HUES6 (cell line): ENCODE results near the gene CCDC47.
"Not testable (repeated sequence)": the region's sequence is repeated elsewhere in the genome, so short reads cannot be mapped to it uniquely, and the experiment has no call there.

Source experiments
- H3K27ac ChIP-seq: 2 replicates; pipeline ENCODE4 v1.7.0; 2013; ENCODE audit warnings: low read depth, mild to moderate bottlenecking, low read length, inconsistent platforms
- H3K27me3 ChIP-seq: 2 replicates; pipeline ENCODE4 v1.6.1; 2013; ENCODE audit warnings: low read length; ENCODE audit not compliant: control insufficient read depth, insufficient read depth
- H3K36me3 ChIP-seq: 2 replicates; pipeline ENCODE4 v1.6.1; 2013; ENCODE audit warnings: low read length; ENCODE audit not compliant: control insufficient read depth, insufficient read depth
- H3K4me1 ChIP-seq: 2 replicates; pipeline ENCODE4 v1.6.1; 2013; ENCODE audit warnings: low read length; ENCODE audit not compliant: control insufficient read depth, insufficient read depth
- H3K4me3 ChIP-seq: 2 replicates; pipeline ENCODE4 v1.5.1; 2013; ENCODE audit warnings: low read depth, low read length
- H3K9ac ChIP-seq: one replicate; pipeline ENCODE4 v1.6.1; 2013; ENCODE audit warnings: mild to moderate bottlenecking, low read length
- H3K9me3 ChIP-seq: 2 replicates; pipeline ENCODE4 v1.6.1; 2013; ENCODE audit warnings: low read depth, low read length; ENCODE audit not compliant: control insufficient read depth, insufficient read depth

Gene CCDC47

DNA sequence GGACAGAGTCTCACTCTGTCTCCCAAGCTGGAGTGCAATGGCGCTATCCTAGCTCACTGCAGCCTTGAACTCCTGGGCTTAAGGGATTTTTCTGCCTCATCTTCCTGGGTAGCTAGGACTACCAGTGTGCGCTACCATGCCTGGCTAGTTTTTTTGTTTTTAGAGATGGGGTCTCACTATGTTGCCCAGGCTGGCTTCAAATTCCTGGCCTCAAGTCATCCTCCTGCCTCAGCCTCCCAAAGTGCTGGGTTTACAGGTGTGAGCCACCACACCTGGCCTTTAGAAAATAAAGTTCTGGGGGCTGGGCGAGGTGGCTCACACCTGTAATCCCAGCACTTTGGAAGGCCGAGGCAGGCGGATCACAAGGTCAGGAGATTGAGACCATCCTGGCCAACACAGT lies 53.2 kb downstream of the CCDC47 start:
- not testable (repeated sequence) for H3K36me3 ChIP-seq, H3K4me3 ChIP-seq, H3K4me1 ChIP-seq, H3K9ac ChIP-seq, H3K27ac ChIP-seq, H3K9me3 ChIP-seq, H3K27me3 ChIP-seq

DNA sequence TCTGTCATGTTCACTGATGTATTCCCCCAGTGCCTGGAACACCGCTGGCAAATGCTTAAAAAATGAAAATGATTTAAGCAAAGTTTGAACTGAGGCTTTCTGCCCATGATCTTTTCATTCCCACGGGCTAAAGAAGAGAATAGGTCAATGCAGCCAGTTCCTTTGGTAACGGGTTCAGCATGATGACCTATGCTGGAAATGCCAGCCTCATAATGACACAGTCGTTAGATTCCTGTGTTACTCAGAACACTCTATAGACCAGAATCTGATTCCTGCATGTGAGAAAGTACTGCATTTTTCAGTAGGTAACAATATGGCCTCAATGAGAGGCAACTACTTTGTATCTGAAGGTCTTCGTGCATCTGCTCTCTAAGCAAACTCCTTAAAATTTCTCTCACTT lies 54.4 kb downstream of the CCDC47 start:
- no peak overlapping the region for H3K4me3 ChIP-seq
- no peaks in the 10 kb centered on the region for H3K4me1 ChIP-seq
- H3K9ac ChIP-seq, result no peak overlapping the region
- H3K9me3 ChIP-seq, result no peaks in the 10 kb centered on the region
- no peaks in the 10 kb centered on the region for H3K27me3 ChIP-seq
- H3K36me3 ChIP-seq, result peaks cover 15% of the 10 kb centered on the region
- no peak overlapping the region for H3K27ac ChIP-seq

DNA sequence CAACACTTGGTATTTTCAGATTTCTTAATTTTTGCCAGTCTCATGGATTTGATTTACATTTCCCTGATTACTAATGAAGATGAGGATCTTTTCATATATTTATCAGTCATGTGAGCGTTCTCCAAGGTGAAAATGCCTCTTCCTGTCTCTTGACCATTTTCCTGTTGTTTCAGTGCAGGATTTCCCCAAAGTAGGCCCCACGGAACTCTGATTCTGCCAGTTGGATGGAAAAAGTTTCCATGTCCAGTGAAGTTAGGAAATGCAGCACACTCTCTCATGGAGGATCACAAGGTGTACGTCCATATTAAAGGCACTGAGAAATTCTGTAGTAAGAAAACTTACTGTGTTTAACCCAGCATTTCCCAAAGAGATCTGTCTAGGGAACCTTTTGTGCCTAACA lies 57.0 kb downstream of the CCDC47 start:
- no peak overlapping the region for H3K27ac ChIP-seq
- H3K4me1 ChIP-seq, result no peaks in the 10 kb centered on the region
- no peak overlapping the region for H3K9ac ChIP-seq
- H3K27me3 ChIP-seq, result no peaks in the 10 kb centered on the region
- H3K9me3 ChIP-seq, result no peaks in the 10 kb centered on the region
- no peak overlapping the region for H3K4me3 ChIP-seq
- H3K36me3 ChIP-seq, result peaks cover 31% of the 10 kb centered on the region

DNA sequence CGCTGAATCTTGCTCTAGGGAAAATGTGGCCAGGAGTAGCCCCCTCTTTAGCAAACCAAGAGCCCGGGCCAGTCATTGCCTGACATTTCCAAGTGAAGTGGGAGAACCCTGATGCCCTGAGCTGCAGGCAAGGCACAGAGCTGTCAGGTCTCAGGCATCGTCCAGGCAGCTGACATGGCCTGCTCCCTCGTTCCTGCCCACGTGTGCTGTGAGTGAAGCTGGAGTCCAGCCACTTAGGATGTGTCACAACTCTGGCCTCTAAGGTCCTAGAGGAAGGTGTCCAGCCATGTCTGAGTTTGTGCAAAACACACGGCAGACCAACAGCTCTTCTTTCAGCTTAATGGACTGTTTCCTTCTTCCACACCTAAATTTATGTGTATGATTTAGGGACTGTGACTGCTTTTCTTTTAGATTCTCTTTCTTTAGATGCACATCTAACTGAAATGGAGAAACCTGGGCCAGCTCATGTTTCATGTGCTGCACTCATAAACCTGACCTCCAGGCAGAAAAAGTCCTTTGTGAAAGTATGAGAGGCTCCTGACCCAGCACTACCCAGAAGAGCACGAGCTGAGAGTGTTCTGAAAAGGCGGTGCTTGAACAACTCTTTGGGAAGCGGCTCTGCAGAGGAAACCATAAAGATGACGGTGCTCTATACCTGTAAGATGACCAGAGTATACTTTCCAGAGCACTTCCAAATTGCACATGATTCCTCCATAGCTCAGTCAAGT lies 58.7 kb downstream of the CCDC47 start:
- H3K27me3 ChIP-seq, result no peaks in the 10 kb centered on the region
- peaks cover 41% of the 10 kb centered on the region for H3K36me3 ChIP-seq

DNA sequence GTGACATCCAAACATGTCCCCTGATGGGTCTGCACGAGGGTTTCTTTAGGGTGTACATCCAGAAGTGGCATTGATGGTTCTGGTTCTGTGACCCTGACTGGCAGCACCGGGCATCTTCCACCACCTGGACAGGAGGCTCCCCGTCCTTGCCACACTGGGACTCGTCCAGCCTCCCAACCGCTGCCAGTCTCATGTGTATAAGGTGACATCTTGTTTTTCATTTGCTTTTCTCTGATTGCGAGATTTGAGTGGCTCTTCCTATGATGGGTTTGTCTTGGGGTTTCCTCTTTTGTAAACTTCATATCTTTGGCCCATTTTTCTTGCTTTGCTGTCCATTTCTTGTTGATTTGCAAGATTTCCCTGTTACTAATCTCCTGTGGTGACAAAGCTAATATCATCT lies 64.3 kb downstream of the CCDC47 start:
- Histone ChIP-seq H3K36me3 (peaks cover 75% of the 10 kb centered on the region), H3K27me3 (no peaks in the 10 kb centered on the region), H3K9me3 (no peaks in the 10 kb centered on the region), H3K9ac (no peak overlapping the region), H3K4me1 (no peaks in the 10 kb centered on the region; the same call in 1 of the 2 replicates), H3K4me3 (no peak overlapping the region), H3K27ac (no peak overlapping the region)

More for the DNA sequence above, 58.7 kb downstream of the CCDC47 start:
- no peaks in the 10 kb centered on the region for H3K9me3 ChIP-seq
- no peak overlapping the region for H3K9ac ChIP-seq
- H3K4me3 ChIP-seq, result no peak overlapping the region
- H3K27ac ChIP-seq, result no peak overlapping the region
- H3K4me1 ChIP-seq, result no peaks in the 10 kb centered on the region

DNA sequence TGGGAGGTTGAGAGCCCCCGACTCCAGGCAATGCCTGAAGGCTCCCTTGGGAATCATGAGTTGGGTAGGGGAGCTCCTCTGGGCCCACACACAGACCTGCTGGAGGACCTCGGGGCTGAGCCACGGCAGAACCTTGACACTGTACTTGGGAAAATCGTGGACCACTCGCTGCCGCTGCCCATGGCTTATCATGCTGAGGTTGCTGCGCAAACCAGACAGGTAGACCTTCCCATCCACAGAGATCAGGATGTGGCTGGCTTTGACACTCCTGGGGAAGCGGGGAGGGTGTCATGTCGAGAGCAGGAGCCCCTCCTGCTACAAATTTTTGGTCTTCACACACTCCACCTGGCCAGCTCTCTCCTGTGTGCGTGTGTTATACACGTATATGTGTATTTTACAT lies 66.2 kb downstream of the CCDC47 start:
- Histone ChIP-seq H3K9ac (no peak overlapping the region), H3K27ac (no peak overlapping the region), H3K36me3 (peaks cover 70% of the 10 kb centered on the region), H3K9me3 (no peaks in the 10 kb centered on the region), H3K27me3 (no peaks in the 10 kb centered on the region), H3K4me1 (peaks cover 8% of the 10 kb centered on the region), H3K4me3 (no peak overlapping the region)

DNA sequence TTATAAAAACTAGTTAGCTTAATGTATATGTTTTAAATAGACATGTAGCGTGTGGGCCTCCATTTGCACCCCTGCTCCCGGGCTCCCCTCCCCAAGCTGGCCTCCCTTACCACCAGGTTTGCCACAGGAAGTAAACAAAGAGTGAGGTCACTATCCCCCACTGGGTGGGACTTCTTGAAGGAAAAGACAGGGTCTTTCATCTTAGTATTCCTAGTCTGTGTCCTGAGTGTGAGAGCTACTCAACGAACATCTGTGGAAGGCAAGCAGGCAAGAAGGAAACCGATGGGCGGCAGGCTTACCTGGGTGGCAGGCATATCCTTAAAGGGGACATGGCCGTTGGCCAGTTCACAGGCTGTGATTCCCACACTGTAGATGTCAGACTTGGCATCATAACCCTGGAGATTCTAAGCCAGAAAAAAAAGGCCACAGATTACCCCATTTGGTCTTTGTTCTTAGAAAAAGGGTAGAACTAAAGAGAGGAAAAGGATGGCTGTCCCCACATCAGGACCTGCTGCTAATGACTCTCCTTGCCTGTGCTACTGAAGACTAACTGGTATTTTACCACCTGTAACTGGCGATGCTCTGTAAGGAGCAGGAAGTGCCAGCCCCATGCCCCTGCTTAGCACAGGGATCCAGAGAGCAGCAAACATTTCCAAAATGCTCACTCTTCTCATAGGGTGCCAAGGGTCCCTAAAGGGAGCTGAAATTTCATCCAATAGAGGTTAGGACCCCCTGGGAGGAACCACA lies 66.9 kb downstream of the CCDC47 start:
- no peaks in the 10 kb centered on the region for H3K9me3 ChIP-seq
- no peaks in the 10 kb centered on the region for H3K27me3 ChIP-seq
- no peak overlapping the region for H3K4me3 ChIP-seq
- peaks cover 64% of the 10 kb centered on the region for H3K36me3 ChIP-seq
- H3K4me1 ChIP-seq, result peaks cover 12% of the 10 kb centered on the region
- H3K27ac ChIP-seq, result no peak overlapping the region
- H3K9ac ChIP-seq, result no peak overlapping the region

DNA sequence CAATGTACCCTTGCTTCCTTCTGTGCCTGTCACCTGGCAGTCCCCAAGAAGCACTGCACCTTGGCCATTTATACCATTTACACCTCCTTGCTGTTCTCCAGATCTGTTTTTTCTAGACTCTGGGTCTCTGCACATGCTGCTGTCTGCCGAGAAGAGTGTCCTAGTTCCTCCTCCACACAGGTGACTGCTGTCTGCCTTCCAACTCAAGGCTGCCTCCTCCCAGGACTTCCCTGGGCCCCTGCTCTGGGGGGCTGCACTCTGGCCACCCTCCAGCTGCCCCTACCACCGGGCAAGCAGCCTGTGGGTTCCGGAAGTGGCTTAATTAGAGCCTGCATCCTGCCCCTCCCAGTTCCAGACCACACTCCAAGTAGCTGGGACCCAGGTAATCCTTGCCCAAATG lies 67.7 kb downstream of the CCDC47 start:
- Histone ChIP-seq H3K27me3 (no peaks in the 10 kb centered on the region), H3K9ac (no peak overlapping the region), H3K36me3 (peaks cover 61% of the 10 kb centered on the region), H3K4me3 (no peak overlapping the region), H3K27ac (no peak overlapping the region), H3K9me3 (no peaks in the 10 kb centered on the region), H3K4me1 (peaks cover 20% of the 10 kb centered on the region)

DNA sequence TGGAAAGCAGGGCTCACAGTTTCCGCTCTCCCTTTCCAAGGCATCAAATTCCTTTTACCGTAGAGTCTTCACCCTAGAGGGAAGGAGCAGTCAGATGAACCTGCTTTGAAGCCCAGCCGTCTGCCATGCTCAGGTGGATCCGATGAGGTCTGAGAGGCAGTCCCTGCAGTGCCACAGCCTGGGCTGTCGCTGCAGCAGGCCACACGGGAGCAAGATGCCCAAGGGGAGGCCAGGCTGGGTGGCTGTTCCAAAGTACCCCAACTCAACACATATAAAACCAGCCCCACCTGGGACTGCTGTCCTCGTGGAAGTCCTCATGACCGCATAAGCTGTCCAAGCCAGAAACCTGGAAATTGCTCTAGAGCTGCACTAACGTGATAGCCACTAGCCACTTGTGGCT lies 68.6 kb downstream of the CCDC47 start:
- Histone ChIP-seq H3K27me3 (no peaks in the 10 kb centered on the region), H3K4me1 (peaks cover 20% of the 10 kb centered on the region), H3K27ac (no peak overlapping the region), H3K9ac (no peak overlapping the region), H3K4me3 (no peak overlapping the region), H3K9me3 (no peaks in the 10 kb centered on the region), H3K36me3 (peaks cover 54% of the 10 kb centered on the region)

DNA sequence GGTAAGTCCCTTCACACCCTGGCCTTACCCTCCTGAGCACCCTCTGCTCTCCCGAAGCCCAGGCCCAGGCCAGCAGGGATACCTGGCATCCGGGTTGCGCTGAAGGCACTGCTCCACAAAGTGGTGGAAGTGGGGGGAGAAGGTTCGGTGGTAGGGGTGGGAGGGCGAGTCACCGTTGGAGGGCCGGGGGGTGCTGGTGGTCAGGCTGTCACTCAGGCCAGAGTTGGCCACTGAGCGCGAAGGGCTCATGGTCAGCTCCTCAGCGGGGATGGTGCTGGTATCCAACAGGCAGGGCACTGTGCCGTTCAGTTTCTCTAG lies 69.2 kb downstream of the CCDC47 start:
- H3K27ac ChIP-seq, result no peak overlapping the region
- peaks cover 20% of the 10 kb centered on the region for H3K4me1 ChIP-seq
- peaks cover 48% of the 10 kb centered on the region for H3K36me3 ChIP-seq

DNA sequence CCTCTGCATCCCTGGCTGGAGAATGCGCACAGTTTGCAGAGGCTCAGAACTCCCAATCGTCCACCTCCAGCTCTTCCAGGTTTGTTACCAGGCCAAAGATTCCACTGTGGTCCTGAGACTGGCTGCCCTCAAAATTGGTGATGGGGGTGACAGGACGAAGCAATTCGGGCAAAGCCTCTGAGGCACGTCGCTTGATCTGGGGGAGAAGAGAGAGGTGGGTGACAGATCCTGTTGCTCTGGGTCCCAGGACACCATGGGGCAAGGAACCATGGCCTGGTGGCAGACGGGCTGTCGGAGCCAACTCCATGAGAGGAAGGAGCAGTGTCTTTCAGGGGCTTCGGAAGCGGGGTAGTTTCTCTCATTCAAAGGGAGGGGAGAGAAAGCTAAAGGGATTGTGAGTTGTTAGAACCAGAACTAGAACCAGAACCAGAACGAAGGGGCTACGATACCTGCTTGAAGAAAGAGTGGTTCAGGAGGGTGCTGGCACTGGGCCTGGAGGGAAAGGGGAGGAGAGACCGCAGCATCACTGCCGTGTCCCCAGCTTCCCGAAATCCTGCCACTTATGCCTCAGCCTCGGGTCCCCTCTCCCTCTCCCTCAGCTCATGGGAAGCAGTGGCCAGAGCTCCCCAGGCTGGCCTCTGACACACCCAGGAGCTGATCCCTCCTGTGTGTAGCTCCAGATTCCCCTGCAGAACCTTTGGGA lies 69.7 kb downstream of the CCDC47 start:
- no peak overlapping the region for H3K4me3 ChIP-seq
- H3K36me3 ChIP-seq, result peaks cover 43% of the 10 kb centered on the region
- H3K9me3 ChIP-seq, result no peaks in the 10 kb centered on the region
- no peak overlapping the region for H3K27ac ChIP-seq
- H3K9ac ChIP-seq, result no peak overlapping the region
- peaks cover 20% of the 10 kb centered on the region for H3K4me1 ChIP-seq
- H3K27me3 ChIP-seq, result no peaks in the 10 kb centered on the region

More for the DNA sequence above, 69.2 kb downstream of the CCDC47 start:
- no peak overlapping the region for H3K4me3 ChIP-seq
- H3K9ac ChIP-seq, result no peak overlapping the region
- H3K9me3 ChIP-seq, result no peaks in the 10 kb centered on the region
- H3K27me3 ChIP-seq, result no peaks in the 10 kb centered on the region
